Epithelial cell of proximal tubule (primary cell): ENCODE data around the gene MIER2. TPM values are rescaled to one million over a fixed set of nuclear protein-coding genes. Genes with fewer than 3 reads are reported as not detected.

ENCODE experiments used
- DNase-seq: peaks from one replicate; pipeline ENCODE4 v3.0.0-alpha.2; 2011; ENCODE audit warnings: low read depth
- H3K4me3 ChIP-seq: 2 replicates; pipeline ENCODE4 v1.5.1; 2011; ENCODE audit warnings: low read depth, mild to moderate bottlenecking, low read length
- total RNA-seq: library from RNA; depleted of rRNA; stranded (reverse); fragments of >200 nt; gene quantifications from 2 replicates; pipeline ENCODE4 v1.2.3, GENCODE V29; 2015
- TF ChIP-seq, protein P1 (sequence below): conservative IDR thresholded peaks from 2 replicates; pipeline ENCODE4 v1.5.1; 2012; ENCODE audit warnings: low read depth, mild to moderate bottlenecking, low read length

The MIER2 gene
- total RNA-seq, 1 donor from 2014 or later = 21.3 TPM

DNA sequence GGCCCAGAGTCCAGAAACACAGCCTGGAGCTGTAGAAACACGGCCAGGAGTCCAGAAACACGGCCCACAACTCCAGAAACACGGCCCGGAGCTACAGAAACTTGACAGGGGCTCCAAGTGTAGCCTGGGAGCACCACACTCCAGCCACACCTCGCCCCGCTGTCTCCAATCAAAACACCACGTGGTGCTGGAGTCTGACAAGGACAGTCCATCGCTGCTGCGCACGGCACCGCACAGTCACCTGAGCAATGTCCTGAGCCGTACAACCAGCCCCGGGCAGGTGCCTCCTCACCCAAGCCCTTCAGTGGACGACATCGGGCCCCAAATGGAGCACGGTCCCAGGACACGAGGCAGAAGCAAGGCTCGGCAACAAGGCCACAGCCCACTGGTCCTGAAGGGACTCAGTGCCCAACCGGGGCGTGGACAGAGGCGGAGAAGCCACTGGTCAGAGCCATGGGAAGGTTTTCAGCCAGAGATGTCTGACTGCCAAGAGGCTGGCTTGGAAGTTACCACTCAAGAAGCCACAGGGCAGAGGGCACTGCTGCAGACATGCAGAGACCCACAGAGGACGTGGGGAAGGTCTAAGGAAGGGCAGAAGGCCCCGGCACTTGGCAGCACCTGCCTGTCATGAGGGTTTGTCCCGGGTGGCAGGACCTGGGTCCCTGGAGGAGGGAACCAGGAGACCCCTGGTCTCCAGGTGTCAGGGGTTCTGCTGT lies 33.7 kb downstream of the MIER2 start:
- TF ChIP-seq, protein P1, sequence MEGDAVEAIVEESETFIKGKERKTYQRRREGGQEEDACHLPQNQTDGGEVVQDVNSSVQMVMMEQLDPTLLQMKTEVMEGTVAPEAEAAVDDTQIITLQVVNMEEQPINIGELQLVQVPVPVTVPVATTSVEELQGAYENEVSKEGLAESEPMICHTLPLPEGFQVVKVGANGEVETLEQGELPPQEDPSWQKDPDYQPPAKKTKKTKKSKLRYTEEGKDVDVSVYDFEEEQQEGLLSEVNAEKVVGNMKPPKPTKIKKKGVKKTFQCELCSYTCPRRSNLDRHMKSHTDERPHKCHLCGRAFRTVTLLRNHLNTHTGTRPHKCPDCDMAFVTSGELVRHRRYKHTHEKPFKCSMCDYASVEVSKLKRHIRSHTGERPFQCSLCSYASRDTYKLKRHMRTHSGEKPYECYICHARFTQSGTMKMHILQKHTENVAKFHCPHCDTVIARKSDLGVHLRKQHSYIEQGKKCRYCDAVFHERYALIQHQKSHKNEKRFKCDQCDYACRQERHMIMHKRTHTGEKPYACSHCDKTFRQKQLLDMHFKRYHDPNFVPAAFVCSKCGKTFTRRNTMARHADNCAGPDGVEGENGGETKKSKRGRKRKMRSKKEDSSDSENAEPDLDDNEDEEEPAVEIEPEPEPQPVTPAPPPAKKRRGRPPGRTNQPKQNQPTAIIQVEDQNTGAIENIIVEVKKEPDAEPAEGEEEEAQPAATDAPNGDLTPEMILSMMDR = no peak
- no peak for DNase-seq
- no peak overlapping the region for H3K4me3 ChIP-seq

DNA sequence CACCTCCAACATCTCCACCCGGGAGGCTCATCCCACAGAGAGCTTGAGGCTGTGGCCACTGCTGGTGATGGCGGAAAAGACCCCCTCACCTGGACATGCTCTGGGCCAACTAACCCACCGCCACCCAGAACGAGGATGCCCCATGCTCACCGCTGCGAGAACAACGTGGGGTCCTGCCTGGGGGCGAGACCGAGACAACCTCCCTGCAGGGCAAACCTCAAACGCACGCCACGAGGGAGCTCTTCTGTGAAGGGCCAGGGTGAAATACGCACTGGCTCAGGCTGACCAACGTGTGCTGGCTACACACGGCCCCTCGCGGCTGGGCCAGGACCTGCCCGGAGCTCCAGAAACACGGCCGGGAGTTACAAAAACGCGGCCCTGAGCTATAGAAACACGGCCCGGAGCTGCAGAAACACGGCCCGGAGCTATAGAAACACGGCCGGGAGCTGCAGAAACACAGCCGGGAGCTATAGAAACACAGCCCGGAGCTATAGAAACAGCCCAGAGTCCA lies 34.4 kb downstream of the MIER2 start:
- TF ChIP-seq, protein P1 = no peak
- no peak for DNase-seq
- no peak overlapping the region for H3K4me3 ChIP-seq

GRCh38 chr19:309206-309565 lies 35.4 kb downstream of the MIER2 start:
- H3K4me3 ChIP-seq = no peak overlapping the region
- TF ChIP-seq, protein P1 = no peak
- no peak for DNase-seq

- no peak overlapping the region for H3K4me3 ChIP-seq
- TF ChIP-seq, protein P1 = no peak
- no peak for DNase-seq
Measured at GRCh38 chr19:308471-309205, 36.0 kb downstream of the MIER2 start.

GRCh38 chr19:307793-308420 lies 36.7 kb downstream of the MIER2 start:
- DNase-seq = no peak
- no peak overlapping the region for H3K4me3 ChIP-seq
- TF ChIP-seq, protein P1 = no peak

- no peak for DNase-seq
- TF ChIP-seq, protein P1 = no peak
- no peak overlapping the region for H3K4me3 ChIP-seq
Measured at GRCh38 chr19:307111-307531, 37.5 kb downstream of the MIER2 start.
